Heart left ventricle (tissue), 13 donors: ENCODE data around the gene IL1RAPL1.

Experiments
- CTCF ChIP-seq, 12 donors: fragments of 200-600 bp; sonication (generic) in 4 of 12; IDR thresholded peaks; one replicate each; pipeline versions ENCODE4 v1.5.0 to v1.8.0; 2018 to 2022; ENCODE audit warnings: antibody characterized with exemption in 12 of 12, mild to moderate bottlenecking in 5 of 12
- POLR2A ChIP-seq, 2 donors: fragments of 450-650 bp; IDR thresholded peaks; one replicate each; pipeline ENCODE4 v1.6.1; 2017; ENCODE audit warnings: antibody characterized with exemption in 2 of 2, mild to moderate bottlenecking in 2 of 2, moderate library complexity in 2 of 2
- donor health status: ischemic (EF 13 %, LVEDD 7.1; RV severe dilation, severe dysfunction).
- donor health status: DM: no; HTN: yes; CAD: no.
- donor health status: DM: no; HTN: no; CAD: no.
- donor health status: ischemic (EF 25% LVEDD 6.9; RV normal size, moderate dysfunction).
- donor health status: ischemic (EF 25% LVEDD 5.7; RV mildly dilated, moderate dysfunction).
- donor health status: ischemic (EF 35%, LVEDD 5.7; RV mildly dilated, moderate dysfunction).
- donor health status: nonischemic (EF 11% LVEDD 7.7; RV severe dilation, severe dysfunction).
- donor health status: DM: yes; HTN: yes; CAD: no.
- donor health status: PGD.
- donor health status: ischemic (EF 29% LVEDD 5.4; RV normal size, mild dysfunction).
- donor health status: nonischemic (EF 23%, LVEDD 6.1; RV moderate dilation, normal function).

DNA sequence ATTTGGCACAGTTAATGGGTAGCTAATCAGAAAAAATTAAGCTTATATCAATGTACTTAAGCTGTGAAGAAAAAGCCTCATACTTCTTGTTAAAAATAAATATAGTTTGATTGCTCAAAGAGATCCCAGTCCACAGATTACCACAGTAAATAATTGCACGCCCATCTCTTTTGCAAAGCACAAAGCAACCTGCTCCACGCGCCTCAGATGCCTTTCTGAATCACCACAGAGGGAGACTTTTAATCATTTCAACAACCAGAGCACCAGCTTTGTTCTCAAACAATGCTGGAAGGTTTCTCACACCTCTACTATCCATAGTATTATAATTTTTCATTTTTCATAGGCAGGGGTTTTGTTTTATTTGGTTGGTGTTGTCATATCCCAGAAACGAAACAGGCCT lies 1289.5 kb downstream of the IL1RAPL1 start:
- no peak for TF ChIP-seq POLR2A (IDR thresholded peaks at IDR 0.05)
- TF ChIP-seq CTCF (IDR thresholded peaks at IDR 0.05): no peak
